Measurements from ENCODE around the gene GNAQ. TPM values are rescaled to one million over a fixed set of nuclear protein-coding genes. Genes with fewer than 3 reads are reported as not detected.
A peak's percentile ranks its signal among the peaks of the same experiment; 100 is the strongest.

The GNAQ gene
- total RNA-seq, 1 donor from 2014 or later = 21.3 TPM

GRCh38 chr9:77952635-77953328 lies 78.8 kb downstream of the GNAQ start:
- TF ChIP-seq, protein P1, sequence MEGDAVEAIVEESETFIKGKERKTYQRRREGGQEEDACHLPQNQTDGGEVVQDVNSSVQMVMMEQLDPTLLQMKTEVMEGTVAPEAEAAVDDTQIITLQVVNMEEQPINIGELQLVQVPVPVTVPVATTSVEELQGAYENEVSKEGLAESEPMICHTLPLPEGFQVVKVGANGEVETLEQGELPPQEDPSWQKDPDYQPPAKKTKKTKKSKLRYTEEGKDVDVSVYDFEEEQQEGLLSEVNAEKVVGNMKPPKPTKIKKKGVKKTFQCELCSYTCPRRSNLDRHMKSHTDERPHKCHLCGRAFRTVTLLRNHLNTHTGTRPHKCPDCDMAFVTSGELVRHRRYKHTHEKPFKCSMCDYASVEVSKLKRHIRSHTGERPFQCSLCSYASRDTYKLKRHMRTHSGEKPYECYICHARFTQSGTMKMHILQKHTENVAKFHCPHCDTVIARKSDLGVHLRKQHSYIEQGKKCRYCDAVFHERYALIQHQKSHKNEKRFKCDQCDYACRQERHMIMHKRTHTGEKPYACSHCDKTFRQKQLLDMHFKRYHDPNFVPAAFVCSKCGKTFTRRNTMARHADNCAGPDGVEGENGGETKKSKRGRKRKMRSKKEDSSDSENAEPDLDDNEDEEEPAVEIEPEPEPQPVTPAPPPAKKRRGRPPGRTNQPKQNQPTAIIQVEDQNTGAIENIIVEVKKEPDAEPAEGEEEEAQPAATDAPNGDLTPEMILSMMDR (IDR thresholded peaks at IDR 0.05; ENCODE audit: insufficient read depth, low read length, severe bottlenecking) = no peak
- DNase-seq (ENCODE audit: low read depth) (peak; percentile 89), FAIRE-seq (no peak)
- Histone ChIP-seq H3K27me3 (ENCODE audit: control insufficient read depth, insufficient read depth, low read length) (no peaks in the 10 kb centered on the region), H3K36me3 (ENCODE audit: control insufficient read depth, insufficient read depth, low read length) (no peaks in the 10 kb centered on the region), H3K4me3 (ENCODE audit: low read depth, low read length) (no peak overlapping the region)

GRCh38 chr9:77951369-77951768 lies 80.2 kb downstream of the GNAQ start:
- Histone ChIP-seq H3K4me3 (ENCODE audit: low read depth, low read length) (no peak overlapping the region), H3K27me3 (ENCODE audit: control insufficient read depth, insufficient read depth, low read length) (no peaks in the 10 kb centered on the region), H3K36me3 (ENCODE audit: control insufficient read depth, insufficient read depth, low read length) (no peaks in the 10 kb centered on the region)
- no peak for DNase-seq (ENCODE audit: low read depth)
- TF ChIP-seq, protein P1 (IDR thresholded peaks at IDR 0.05; ENCODE audit: insufficient read depth, low read length, severe bottlenecking) = no peak
- FAIRE-seq = no peak

DNA sequence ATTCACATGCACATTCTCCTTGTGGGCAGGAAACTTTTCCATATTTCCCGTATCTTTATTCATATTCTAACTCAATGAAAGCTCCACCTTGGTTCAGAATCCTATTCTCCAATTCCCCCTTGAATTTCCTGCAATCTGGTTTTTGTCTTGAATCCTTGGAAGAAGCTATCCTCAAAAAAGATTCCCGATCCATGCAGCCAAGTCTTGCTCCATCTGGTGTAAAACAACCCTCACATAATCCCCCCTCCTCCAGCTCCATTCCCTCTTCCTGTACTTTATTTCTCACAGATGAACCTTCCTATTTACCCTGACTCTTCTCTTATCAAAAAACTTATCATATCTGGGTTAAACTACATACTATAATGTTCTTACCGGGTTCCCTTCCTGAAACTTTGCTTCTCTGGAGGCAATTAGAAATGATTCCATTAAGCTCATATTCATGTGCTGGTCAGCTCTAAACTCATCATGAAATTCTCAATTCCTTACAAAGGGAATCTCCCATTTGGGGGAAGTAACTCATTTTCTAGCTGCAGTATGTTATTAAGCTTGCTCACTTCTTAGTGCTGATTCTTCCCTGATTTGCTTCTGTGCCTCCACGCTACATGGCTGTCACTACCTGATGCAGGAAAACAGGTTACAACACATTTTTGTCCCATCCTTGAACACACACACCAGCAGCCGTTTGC lies 81.7 kb downstream of the GNAQ start:
- Histone ChIP-seq H3K27me3 (ENCODE audit: control insufficient read depth, insufficient read depth, low read length) (no peaks in the 10 kb centered on the region), H3K36me3 (ENCODE audit: control insufficient read depth, insufficient read depth, low read length) (no peaks in the 10 kb centered on the region), H3K4me3 (ENCODE audit: low read depth, low read length) (no peak overlapping the region)
- FAIRE-seq (no peak), DNase-seq (ENCODE audit: low read depth) (no peak)
- TF ChIP-seq, protein P1 (IDR thresholded peaks at IDR 0.05; ENCODE audit: insufficient read depth, low read length, severe bottlenecking) = no peak

DNA sequence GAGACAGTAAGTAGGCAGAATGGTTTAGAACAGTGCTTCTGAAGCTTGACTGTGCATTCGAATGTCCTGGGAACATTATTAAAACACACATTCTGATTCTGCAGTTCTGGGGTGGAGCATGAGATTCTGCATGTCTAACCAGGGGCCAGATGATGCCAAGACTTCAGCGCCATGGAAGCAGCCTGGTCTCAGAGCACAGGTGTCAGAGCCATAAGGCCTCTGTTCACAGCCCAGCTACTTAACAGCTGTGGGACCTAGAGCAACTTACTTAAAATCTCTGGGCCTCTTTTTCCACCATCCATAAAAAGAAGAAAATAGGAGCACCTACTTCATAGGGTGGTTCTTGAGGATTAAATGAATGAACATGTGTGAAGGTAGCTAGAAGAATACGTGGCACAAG lies 84.0 kb downstream of the GNAQ start:
- Histone ChIP-seq H3K4me3 (ENCODE audit: low read depth, low read length) (no peak overlapping the region), H3K36me3 (ENCODE audit: control insufficient read depth, insufficient read depth, low read length) (no peaks in the 10 kb centered on the region), H3K27me3 (ENCODE audit: control insufficient read depth, insufficient read depth, low read length) (no peaks in the 10 kb centered on the region)
- FAIRE-seq (no peak), DNase-seq (ENCODE audit: low read depth) (no peak)
- TF ChIP-seq, protein P1 (IDR thresholded peaks at IDR 0.05; ENCODE audit: insufficient read depth, low read length, severe bottlenecking) = no peak

GRCh38 chr9:77946969-77947620 lies 84.5 kb downstream of the GNAQ start:
- FAIRE-seq = no peak
- TF ChIP-seq, protein P1 (IDR thresholded peaks at IDR 0.05; ENCODE audit: insufficient read depth, low read length, severe bottlenecking) = no peak
- Histone ChIP-seq H3K4me3 (ENCODE audit: low read depth, low read length) (no peak overlapping the region), H3K27me3 (ENCODE audit: control insufficient read depth, insufficient read depth, low read length) (no peaks in the 10 kb centered on the region), H3K36me3 (ENCODE audit: control insufficient read depth, insufficient read depth, low read length) (no peaks in the 10 kb centered on the region)
- DNase-seq (ENCODE audit: low read depth) = no peak

Data from bronchial epithelial cell (primary cell).